Mucosa of descending colon (tissue), 3 donors: ENCODE measurements around the gene PPP1R37. TPM values are rescaled to one million over a fixed set of nuclear protein-coding genes. Genes with fewer than 3 reads are reported as not detected.

Experiments used
- ATAC-seq: fragments of 200-7000 bp; cut with Tn5 transposase; one replicate; pipeline ENCODE4 v1.9.1; 2020; ENCODE audit warnings: mild to moderate bottlenecking, moderate library complexity
- DNase-seq, 3 donors: peaks; one replicate each; pipeline ENCODE4 v3.0.0-alpha.2; 2020
- H3K36me3 ChIP-seq: fragments of 200-600 bp; one replicate; pipeline ENCODE4 v1.8.0; 2021; ENCODE audit warnings: low read depth, mild to moderate bottlenecking
- H3K4me1 ChIP-seq: fragments of 200-600 bp; one replicate; pipeline ENCODE4 v1.8.0; 2021; ENCODE audit warnings: low read depth, mild to moderate bottlenecking
- H3K4me3 ChIP-seq: fragments of 200-600 bp; one replicate; pipeline ENCODE4 v1.8.0; 2021; ENCODE audit warnings: mild to moderate bottlenecking
- H3K9me3 ChIP-seq: fragments of 200-600 bp; one replicate; pipeline ENCODE4 v1.8.0; 2021; ENCODE audit warnings: mild to moderate bottlenecking
- intact Hi-C, 2 donors: fragments of 100-400 bp; cut with DNase I in 1 of 2; cut with micrococcal nuclease in 1 of 2; formaldehyde crosslinking; loops; one replicate each; pipeline versions ENCODE4 v1.11.0 to v1.11.1; 2022; cut with DNase I, micrococcal nuclease
- total RNA-seq, 3 donors: library from RNA; stranded (reverse); fragmentation: NEBNext Ultra II Directional in 2 of 3; extraction: Animal tissue kit (Norgen Biotek cat#: 25700) in 2 of 3; gene quantifications; one replicate each; pipeline versions ENCODE4 v1.2.1 to v1.2.4, GENCODE V29; 2021 to 2023
- TF ChIP-seq, protein P1 (sequence below): fragments of 200-600 bp; IDR thresholded peaks from one replicate; pipeline ENCODE4 v1.8.0; 2022; ENCODE audit warnings: antibody characterized with exemption, mild to moderate bottlenecking
- donor health status: DM: no; HTN: no; CAD: no; lungs with moderate emphysema.
- donor health status: DM: no; HTN: no; CAD: no.
- donor health status: DM: no; HTN: yes; CAD: no.

PPP1R37 gene
- total RNA-seq, 3 donors from 2014 or later, result 27.2 to 33.6 (median 31.7) TPM

DNA sequence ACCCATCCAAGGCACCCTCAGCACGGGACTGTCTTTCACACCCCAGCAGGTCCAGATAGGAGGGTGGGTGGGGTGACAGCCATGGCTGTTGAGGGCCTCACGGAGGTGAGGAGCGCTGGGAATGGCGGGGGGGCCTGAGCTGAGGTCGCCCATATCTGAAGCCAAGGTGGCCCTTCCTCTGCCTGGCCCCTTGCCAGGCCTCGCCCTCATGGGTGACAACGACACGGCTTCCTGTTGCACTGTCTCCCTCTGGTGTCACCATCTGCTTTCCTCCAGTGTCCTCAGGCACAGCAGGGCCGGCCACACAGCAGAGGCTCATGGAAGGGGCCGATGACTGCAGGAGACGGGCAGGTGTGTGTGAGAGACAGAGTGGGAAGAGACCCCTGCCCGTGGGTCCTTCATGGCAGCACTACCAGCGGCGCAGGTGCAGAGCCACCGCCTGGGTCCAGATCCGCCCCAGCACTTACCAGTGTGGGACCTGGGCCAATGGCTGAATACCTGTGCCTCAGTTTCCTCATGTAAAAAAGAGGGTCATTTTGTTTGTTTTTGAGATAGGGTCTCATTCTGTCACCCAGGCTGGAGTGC, 75.9 kb downstream of the PPP1R37 start:
- Histone ChIP-seq H3K4me3 (no peak overlapping the region), H3K9me3 (no peaks in the 10 kb centered on the region), H3K36me3 (no peaks in the 10 kb centered on the region), H3K4me1 (peaks cover 14% of the 10 kb centered on the region)
- TF ChIP-seq, protein P1, sequence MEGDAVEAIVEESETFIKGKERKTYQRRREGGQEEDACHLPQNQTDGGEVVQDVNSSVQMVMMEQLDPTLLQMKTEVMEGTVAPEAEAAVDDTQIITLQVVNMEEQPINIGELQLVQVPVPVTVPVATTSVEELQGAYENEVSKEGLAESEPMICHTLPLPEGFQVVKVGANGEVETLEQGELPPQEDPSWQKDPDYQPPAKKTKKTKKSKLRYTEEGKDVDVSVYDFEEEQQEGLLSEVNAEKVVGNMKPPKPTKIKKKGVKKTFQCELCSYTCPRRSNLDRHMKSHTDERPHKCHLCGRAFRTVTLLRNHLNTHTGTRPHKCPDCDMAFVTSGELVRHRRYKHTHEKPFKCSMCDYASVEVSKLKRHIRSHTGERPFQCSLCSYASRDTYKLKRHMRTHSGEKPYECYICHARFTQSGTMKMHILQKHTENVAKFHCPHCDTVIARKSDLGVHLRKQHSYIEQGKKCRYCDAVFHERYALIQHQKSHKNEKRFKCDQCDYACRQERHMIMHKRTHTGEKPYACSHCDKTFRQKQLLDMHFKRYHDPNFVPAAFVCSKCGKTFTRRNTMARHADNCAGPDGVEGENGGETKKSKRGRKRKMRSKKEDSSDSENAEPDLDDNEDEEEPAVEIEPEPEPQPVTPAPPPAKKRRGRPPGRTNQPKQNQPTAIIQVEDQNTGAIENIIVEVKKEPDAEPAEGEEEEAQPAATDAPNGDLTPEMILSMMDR, result no peak
- intact Hi-C loops, result no loop called here
- DNase-seq (no peak), ATAC-seq (peak; percentile 4)

DNA sequence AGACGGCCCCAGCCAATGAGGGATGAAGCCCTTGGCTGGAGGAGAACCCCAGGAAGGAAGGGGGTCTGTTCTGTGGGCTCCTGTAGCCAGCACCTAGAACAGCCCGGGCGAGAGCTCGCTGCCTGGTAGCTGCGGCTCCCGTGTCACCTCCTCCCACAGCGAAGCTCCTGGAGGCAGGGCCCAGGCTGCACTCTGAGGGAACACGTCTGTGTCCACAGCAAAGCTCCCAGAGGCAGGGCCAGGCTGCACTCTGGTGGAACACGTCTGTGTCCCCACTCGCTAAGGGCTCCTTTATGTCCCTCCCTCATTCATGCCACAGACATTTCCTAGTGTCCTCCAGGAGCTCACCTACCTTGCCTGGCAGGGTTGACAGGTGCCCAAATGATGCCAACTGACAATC, 76.6 kb downstream of the PPP1R37 start:
- ATAC-seq (no peak), DNase-seq (no peak)
- Histone ChIP-seq H3K36me3 (no peaks in the 10 kb centered on the region), H3K9me3 (no peaks in the 10 kb centered on the region), H3K4me1 (peaks cover 11% of the 10 kb centered on the region), H3K4me3 (no peak overlapping the region)
- intact Hi-C loops, result no loop called here
- TF ChIP-seq, protein P1, result no peak

DNA sequence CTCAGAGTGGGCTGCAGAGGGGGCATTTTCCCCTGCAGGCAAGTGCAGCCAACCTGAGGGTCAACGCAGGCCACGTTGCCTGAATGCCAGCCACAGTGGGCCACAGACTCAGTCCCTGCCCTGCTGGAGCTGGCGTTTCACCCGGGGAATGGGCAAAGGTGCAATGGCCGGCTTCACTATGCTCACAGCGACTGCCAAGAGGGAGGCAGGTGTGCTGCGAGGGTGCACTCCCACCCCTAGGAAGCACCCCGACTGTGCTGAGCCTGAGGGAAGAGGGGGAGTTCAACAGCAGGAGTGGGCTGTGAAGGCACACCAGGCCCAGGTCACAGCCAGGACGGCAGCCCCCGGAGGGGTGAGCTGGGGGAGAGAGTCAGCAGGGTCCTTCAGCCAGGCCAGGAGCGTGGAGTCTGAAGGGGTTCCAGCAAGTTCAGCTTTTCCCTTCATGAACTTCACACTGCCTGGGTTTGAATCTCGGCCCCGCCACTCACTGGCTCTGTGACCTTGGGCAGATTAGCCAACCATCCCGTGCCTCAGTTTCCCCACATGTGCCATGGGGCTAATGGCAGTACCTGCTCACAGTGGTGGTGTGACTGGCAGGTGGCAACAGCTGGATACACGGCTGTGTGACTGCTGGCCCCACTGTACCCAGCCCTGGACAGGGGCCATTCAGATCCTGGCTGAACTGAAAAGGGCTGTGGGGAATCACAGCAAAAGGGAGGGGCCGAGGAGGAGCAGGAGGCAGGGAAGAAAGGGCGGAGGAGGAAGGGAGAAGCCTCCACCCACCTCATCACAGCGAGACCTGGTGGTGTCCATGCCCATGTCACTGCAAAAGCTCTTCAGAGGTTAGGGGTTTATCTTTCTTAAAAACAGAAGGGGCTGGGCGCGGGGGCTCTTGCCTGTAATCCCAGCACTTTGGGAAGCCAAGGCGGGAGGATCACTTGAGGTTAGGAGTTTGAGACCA, 77.4 kb downstream of the PPP1R37 start:
- intact Hi-C loops, result no loop called here
- Histone ChIP-seq H3K36me3 (no peaks in the 10 kb centered on the region), H3K4me3 (no peak overlapping the region), H3K4me1 (peaks cover 6% of the 10 kb centered on the region), H3K9me3 (no peaks in the 10 kb centered on the region)
- DNase-seq (no peak), ATAC-seq (peak; percentile 42)
- TF ChIP-seq, protein P1, result no peak

DNA sequence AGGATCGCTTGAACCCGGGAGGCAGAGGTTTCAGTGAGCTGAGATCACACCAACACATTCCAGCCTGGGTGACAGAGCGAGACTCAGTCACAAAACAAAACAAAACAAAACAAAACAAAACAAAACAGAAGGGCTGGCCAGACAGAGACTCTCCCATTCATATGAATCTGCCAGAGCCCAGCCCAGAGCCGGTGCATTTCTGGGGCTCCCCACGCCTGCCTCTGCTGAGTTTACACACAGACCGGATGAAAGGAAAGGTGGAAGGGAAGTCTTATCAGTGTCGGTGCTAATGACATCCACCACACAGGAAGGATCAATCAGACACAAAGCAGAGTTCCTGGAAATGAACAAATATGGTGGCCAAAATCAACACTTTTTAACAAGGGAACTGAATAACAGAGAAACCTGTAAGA, 78.2 kb downstream of the PPP1R37 start:
- ATAC-seq (peak; percentile 40), DNase-seq (no peak)
- no peak overlapping the region for H3K4me3 ChIP-seq
- no peaks in the 10 kb centered on the region for H3K36me3 ChIP-seq
- TF ChIP-seq, protein P1, result no peak
- H3K4me1 ChIP-seq, result peaks cover 6% of the 10 kb centered on the region
- no peaks in the 10 kb centered on the region for H3K9me3 ChIP-seq
- intact Hi-C loops, result no loop called here

DNA sequence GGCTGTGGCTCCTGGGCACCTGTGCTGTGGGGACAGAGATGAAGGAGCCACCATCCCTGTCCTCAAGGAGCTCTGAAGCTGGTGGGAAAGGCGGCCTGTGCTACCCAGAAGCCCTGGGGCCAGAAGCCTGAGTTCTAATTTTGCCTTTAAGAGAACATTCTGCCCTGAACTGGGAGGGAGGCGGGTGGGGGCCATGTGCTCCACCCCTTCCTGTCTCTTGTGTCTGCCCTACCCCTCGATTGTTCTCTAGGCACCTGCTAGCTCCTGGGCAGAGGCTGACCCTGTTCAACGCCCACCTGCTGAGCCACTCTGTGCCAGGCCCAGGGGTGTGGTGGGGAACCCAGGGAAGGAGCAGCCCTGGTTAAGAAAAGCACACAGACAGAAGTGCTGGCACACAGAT, 79.2 kb downstream of the PPP1R37 start:
- H3K9me3 ChIP-seq, result no peaks in the 10 kb centered on the region
- intact Hi-C loops, result no loop called here
- H3K36me3 ChIP-seq, result no peaks in the 10 kb centered on the region
- peaks cover 6% of the 10 kb centered on the region for H3K4me1 ChIP-seq
- no peak for DNase-seq
- TF ChIP-seq, protein P1, result no peak
- peak; percentile 61 for ATAC-seq
- no peak overlapping the region for H3K4me3 ChIP-seq
